Mesothelial cell of epicardium (in vitro differentiated cells): ENCODE data around the gene MLPH. TPM values are rescaled to one million over a fixed set of nuclear protein-coding genes. Genes with fewer than 3 reads are reported as not detected.
A peak's percentile ranks its signal among the peaks of the same experiment; 100 is the strongest.

Experiments
- DNase-seq, 2 experiments: peaks; one replicate each; pipeline ENCODE4 v3.0.0; 2021; ENCODE audit warnings: low spot score in 2 of 2; ENCODE audit not compliant: unreplicated experiment in 2 of 2
- H3K27ac Mint-ChIP-seq: 2 replicates; pipeline ENCODE4 v1.8.0; 2021; ENCODE audit warnings: mixed read lengths
- H3K27me3 Mint-ChIP-seq: 2 replicates; pipeline ENCODE4 v1.8.0; 2021; ENCODE audit warnings: low read depth, mixed read lengths
- H3K36me3 Mint-ChIP-seq: 2 replicates; pipeline ENCODE4 v1.8.0; 2021; ENCODE audit warnings: mixed read lengths
- H3K4me1 Mint-ChIP-seq: 2 replicates; pipeline ENCODE4 v1.8.0; 2021; ENCODE audit warnings: mixed read lengths
- H3K4me3 Mint-ChIP-seq: 2 replicates; pipeline ENCODE4 v1.8.0; 2021; ENCODE audit warnings: mild to moderate bottlenecking, moderate library complexity, mixed read lengths
- H3K9me3 Mint-ChIP-seq: 2 replicates; pipeline ENCODE4 v1.8.0; 2021; ENCODE audit warnings: mixed read lengths
- CTCF ChIP-seq: fragments of 200-600 bp; sonication (generic); IDR thresholded peaks from one replicate; pipeline ENCODE4 v1.5.0; 2021; ENCODE audit warnings: antibody characterized with exemption; ENCODE audit not compliant: unreplicated experiment
- total RNA-seq: library from RNA; stranded (reverse); gene quantifications from 3 replicates; pipeline ENCODE4 v1.2.1, GENCODE V29; 2021

MLPH gene
- total RNA-seq, 1 donor from 2014 or later = 6.1 TPM

- peaks cover 8% of the 10 kb centered on the region for H3K4me1 Mint-ChIP-seq
- H3K27me3 Mint-ChIP-seq = peaks cover 5% of the 10 kb centered on the region
- no peak for DNase-seq
- H3K27ac Mint-ChIP-seq = no peak overlapping the region
- no peaks in the 10 kb centered on the region for H3K9me3 Mint-ChIP-seq
- no peak overlapping the region for H3K4me3 Mint-ChIP-seq
- TF ChIP-seq CTCF = no peak
- no peaks in the 10 kb centered on the region for H3K36me3 Mint-ChIP-seq
Observed at GRCh38 chr2:237471438-237472186, 15.4 kb upstream of the MLPH start.

- TF ChIP-seq CTCF = no peak
- H3K27ac Mint-ChIP-seq = no peak overlapping the region
- no peak for DNase-seq
- H3K4me1 Mint-ChIP-seq = peaks cover 8% of the 10 kb centered on the region
- H3K36me3 Mint-ChIP-seq = no peaks in the 10 kb centered on the region
- H3K4me3 Mint-ChIP-seq = no peak overlapping the region
- H3K27me3 Mint-ChIP-seq = peaks cover 11% of the 10 kb centered on the region
- no peaks in the 10 kb centered on the region for H3K9me3 Mint-ChIP-seq
Observed at GRCh38 chr2:237472187-237472712, 14.8 kb upstream of the MLPH start.

GRCh38 chr2:237472909-237473877 lies 13.9 kb upstream of the MLPH start:
- no peak for DNase-seq
- Mint-ChIP-seq H3K9me3 (no peaks in the 10 kb centered on the region), H3K4me3 (no peak overlapping the region), H3K36me3 (no peaks in the 10 kb centered on the region), H3K27ac (no peak overlapping the region), H3K4me1 (peaks cover 8% of the 10 kb centered on the region), H3K27me3 (peaks cover 18% of the 10 kb centered on the region)
- no peak for TF ChIP-seq CTCF

- Mint-ChIP-seq H3K27ac (no peak overlapping the region), H3K9me3 (no peaks in the 10 kb centered on the region), H3K27me3 (peaks cover 24% of the 10 kb centered on the region), H3K4me3 (peak overlapping the region; percentile 81), H3K36me3 (no peaks in the 10 kb centered on the region), H3K4me1 (peaks cover 8% of the 10 kb centered on the region)
- TF ChIP-seq CTCF = no peak
- DNase-seq = no peak
Observed at GRCh38 chr2:237473878-237474441, 13.1 kb upstream of the MLPH start.

- peaks cover 8% of the 10 kb centered on the region for H3K4me1 Mint-ChIP-seq
- no peak for DNase-seq
- peak overlapping the region; percentile 93 for H3K27ac Mint-ChIP-seq
- TF ChIP-seq CTCF = no peak
- no peaks in the 10 kb centered on the region for H3K9me3 Mint-ChIP-seq
- H3K36me3 Mint-ChIP-seq = no peaks in the 10 kb centered on the region
- peak overlapping the region; percentile 81 for H3K4me3 Mint-ChIP-seq
- H3K27me3 Mint-ChIP-seq = peaks cover 26% of the 10 kb centered on the region
Observed at GRCh38 chr2:237474442-237474911, 12.6 kb upstream of the MLPH start.
